Right lung (tissue), 5 donors: ENCODE measurements around the gene SPTBN1. TPM values are rescaled to one million over a fixed set of nuclear protein-coding genes. Genes with fewer than 3 reads are reported as not detected.

Source experiments
- DNase-seq, 2 donors: peaks; one replicate each; pipeline ENCODE4 v3.0.0-alpha.2; 2013
- polyA plus RNA-seq, 5 donors: library from polyadenylated mRNA; unstranded; fragments of 120-200 nt; gene quantifications; one replicate each; pipeline versions ENCODE4 v1.2.1 to v1.2.3, GENCODE V29; 2013; ENCODE audit warnings: inconsistent platforms in 1 of 5, low replicate concordance in 1 of 5; ENCODE audit not compliant: insufficient read length in 5 of 5, insufficient read depth in 1 of 5

Gene SPTBN1
- polyA plus RNA-seq, 5 donors, result 413 to 552 (median 522) TPM

GRCh38 chr2:54651291-54651690 is 195.2 kb downstream of the SPTBN1 start:
- DNase-seq, result no peak

- no peak for DNase-seq
Observed at GRCh38 chr2:54652540-54652939, 196.4 kb downstream of the SPTBN1 start.

- DNase-seq, result no peak
Observed at GRCh38 chr2:54653572-54654204, 197.6 kb downstream of the SPTBN1 start.

GRCh38 chr2:54655046-54655809 is 199.1 kb downstream of the SPTBN1 start:
- DNase-seq, result no peak

- DNase-seq, result no peak
Observed at GRCh38 chr2:54656863-54657262, 200.7 kb downstream of the SPTBN1 start.

- DNase-seq, result no peak
Observed at GRCh38 chr2:54657664-54658083, 201.5 kb downstream of the SPTBN1 start.

GRCh38 chr2:54658564-54659071 is 202.5 kb downstream of the SPTBN1 start:
- no peak for DNase-seq

GRCh38 chr2:54659527-54659926 is 203.4 kb downstream of the SPTBN1 start:
- DNase-seq, result no peak

- DNase-seq, result no peak
Observed at GRCh38 chr2:54660752-54661151, 204.6 kb downstream of the SPTBN1 start.

- DNase-seq, result no peak
Observed at GRCh38 chr2:54663424-54664030, 207.4 kb downstream of the SPTBN1 start.

GRCh38 chr2:54664238-54664786 is 208.2 kb downstream of the SPTBN1 start:
- DNase-seq, result no peak

GRCh38 chr2:54665436-54665856 is 209.3 kb downstream of the SPTBN1 start:
- DNase-seq, result peak in 1 of 2 donors; percentile 40

- no peak for DNase-seq
Observed at GRCh38 chr2:54666131-54666633, 210.1 kb downstream of the SPTBN1 start.

GRCh38 chr2:54666634-54667265 is 210.6 kb downstream of the SPTBN1 start:
- DNase-seq, result peak; percentile 85 to 89

GRCh38 chr2:54667266-54667639 is 211.1 kb downstream of the SPTBN1 start:
- no peak for DNase-seq

GRCh38 chr2:54667726-54668650 is 211.9 kb downstream of the SPTBN1 start:
- DNase-seq, result no peak

GRCh38 chr2:54668711-54669110 is 212.6 kb downstream of the SPTBN1 start:
- DNase-seq, result no peak

GRCh38 chr2:54669677-54670484 is 213.8 kb downstream of the SPTBN1 start:
- DNase-seq, result peak; percentile 63 to 67

- DNase-seq, result no peak
Observed at GRCh38 chr2:54670485-54671009, 214.4 kb downstream of the SPTBN1 start.
